Measurements from ENCODE around the gene CD276. TPM values are rescaled to one million over a fixed set of nuclear protein-coding genes. Genes with fewer than 3 reads are reported as not detected.

The CD276 gene
- total RNA-seq, 2 experiments from 2014 or later, result not detected

DNA sequence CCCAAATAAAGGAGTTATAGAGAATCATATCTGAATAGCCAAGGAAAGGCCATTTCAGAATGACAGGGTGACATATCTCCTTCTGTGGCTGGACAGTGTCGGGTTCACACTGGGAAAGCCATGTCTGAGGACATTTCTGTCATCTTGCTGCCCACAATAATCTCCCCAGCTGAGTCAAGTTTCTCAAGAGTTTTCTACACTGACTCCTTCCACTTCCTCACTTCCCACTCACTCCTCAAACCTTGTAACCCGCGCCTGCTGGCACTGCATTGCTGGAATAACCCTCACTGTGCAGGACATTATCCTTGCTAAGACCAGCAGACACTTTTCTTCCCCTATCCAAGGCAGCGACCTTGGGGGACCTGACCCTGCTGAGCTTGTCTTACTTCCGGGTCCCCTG is 74.3 kb downstream of the CD276 start:
- ATAC-seq (ENCODE audit: poor library complexity) (no peak), DNase-seq (no peak)
- Mint-ChIP-seq H3K27ac (no peak overlapping the region), H3K4me3 (no peak overlapping the region), H3K27me3 (peaks cover 20% of the 10 kb centered on the region), H3K9me3 (no peaks in the 10 kb centered on the region), H3K4me1 (ENCODE audit: low read depth) (no peaks in the 10 kb centered on the region), H3K36me3 (ENCODE audit: low read depth) (no peaks in the 10 kb centered on the region)
- CTCF ChIA-PET, result no interaction called here
- Histone ChIP-seq H3K36me3 (ENCODE audit: insufficient read depth, low read length) (no peaks in the 10 kb centered on the region), H3K4me3 (ENCODE audit: low read length) (no peak overlapping the region), H3K27me3 (ENCODE audit: control insufficient read depth in 1 of 2, insufficient read depth in 2 of 2, low read length in 2 of 2) (peaks cover 18 to 40% of the 10 kb centered on the region in 2 experiments), H3K27ac (ENCODE audit: low read depth in 1 of 2, low read length in 2 of 2) (no peak overlapping the region), H3K4me1 (ENCODE audit: insufficient read depth, low read length) (no peaks in the 10 kb centered on the region), H3K9me3 (ENCODE audit: control insufficient read depth in 1 of 2, insufficient read depth in 1 of 2, low read length in 2 of 2) (no peaks in the 10 kb centered on the region)
- intact Hi-C loops (cut with DNase I, micrococcal nuclease), result no loop called here
- TF ChIP-seq, protein P1, sequence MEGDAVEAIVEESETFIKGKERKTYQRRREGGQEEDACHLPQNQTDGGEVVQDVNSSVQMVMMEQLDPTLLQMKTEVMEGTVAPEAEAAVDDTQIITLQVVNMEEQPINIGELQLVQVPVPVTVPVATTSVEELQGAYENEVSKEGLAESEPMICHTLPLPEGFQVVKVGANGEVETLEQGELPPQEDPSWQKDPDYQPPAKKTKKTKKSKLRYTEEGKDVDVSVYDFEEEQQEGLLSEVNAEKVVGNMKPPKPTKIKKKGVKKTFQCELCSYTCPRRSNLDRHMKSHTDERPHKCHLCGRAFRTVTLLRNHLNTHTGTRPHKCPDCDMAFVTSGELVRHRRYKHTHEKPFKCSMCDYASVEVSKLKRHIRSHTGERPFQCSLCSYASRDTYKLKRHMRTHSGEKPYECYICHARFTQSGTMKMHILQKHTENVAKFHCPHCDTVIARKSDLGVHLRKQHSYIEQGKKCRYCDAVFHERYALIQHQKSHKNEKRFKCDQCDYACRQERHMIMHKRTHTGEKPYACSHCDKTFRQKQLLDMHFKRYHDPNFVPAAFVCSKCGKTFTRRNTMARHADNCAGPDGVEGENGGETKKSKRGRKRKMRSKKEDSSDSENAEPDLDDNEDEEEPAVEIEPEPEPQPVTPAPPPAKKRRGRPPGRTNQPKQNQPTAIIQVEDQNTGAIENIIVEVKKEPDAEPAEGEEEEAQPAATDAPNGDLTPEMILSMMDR (IDR thresholded peaks at IDR 0.05), result no peak
- POLR2A ChIA-PET, result no interaction called here

DNA sequence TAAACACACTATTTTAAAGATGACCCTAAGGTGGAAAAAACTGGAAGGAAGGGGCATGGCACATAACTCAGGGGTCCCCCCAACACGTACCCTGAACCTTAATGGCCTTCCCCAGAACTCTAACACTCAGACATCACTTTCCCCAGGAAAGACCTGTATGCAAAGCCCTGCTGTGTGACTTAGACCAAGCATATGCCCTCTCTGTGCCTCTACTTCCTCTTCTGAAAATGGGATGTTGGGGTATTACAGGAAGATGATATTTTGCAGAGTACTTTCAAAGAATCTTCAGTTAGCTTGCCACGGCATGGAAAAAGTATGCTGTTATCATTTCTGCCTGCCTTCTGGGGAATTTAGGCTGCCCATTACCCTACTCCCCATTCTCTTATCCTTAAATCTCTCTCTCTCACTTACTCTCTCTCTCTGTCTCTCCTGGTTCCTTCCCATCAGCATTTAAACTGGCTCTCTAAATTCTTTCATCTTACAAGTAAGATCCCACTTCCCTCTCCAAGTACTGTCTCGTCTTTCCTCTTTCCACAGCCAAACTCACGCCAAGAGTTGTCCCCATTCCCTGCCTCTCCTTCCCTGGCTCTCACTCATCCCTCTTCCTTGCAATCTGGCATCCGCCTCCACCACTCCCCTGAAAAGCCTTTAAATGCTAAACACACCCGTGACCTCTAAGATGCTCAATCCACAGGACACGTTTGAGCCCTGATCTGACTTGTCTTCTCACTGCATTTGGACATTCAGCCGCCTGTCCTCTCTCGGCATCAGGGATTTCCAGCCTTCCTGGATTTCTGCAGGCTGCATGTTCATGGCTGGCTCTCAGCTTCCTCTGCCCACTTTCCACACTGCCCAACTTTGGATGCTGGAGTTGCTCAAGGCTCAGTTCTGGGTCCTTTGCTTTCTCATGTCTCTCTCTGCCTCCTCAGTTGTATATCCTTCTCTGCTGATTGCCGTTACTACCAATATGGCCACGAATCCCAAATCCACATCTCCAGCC is 76.4 kb downstream of the CD276 start:
- H3K9me3 Mint-ChIP-seq, result no peaks in the 10 kb centered on the region
- DNase-seq, result no peak

DNA sequence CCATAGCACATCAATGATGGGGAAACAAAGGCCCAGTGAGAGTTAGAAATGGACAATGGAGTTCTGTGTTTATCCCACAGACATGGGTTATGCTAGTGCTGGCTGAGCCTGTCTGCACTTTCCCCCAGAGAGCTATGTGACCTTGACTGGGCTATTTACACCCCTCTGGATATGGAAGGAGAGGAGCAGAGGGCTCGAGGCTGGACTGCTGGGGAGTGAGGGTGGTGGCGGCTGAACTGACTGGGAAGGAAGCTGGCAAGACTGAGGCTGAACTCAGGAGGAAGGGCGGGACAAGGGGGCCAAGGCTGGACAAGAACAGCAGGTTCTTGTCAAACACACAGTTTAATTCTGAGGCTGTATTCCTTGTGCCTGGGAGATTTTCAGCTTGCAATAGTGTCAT is 79.7 kb downstream of the CD276 start:
- DNase-seq (no peak), ATAC-seq (ENCODE audit: poor library complexity) (no peak)
- H3K4me3 Mint-ChIP-seq, result no peak overlapping the region
- H3K27me3 ChIP-seq (ENCODE audit: control insufficient read depth in 1 of 2, insufficient read depth in 2 of 2, low read length in 2 of 2), result peaks cover 11 to 18% of the 10 kb centered on the region in 2 experiments
- H3K27ac Mint-ChIP-seq, result no peak overlapping the region
- H3K9me3 Mint-ChIP-seq, result no peaks in the 10 kb centered on the region
- ChIA-PET CTCF (no interaction called here), POLR2A (no interaction called here)
- no peaks in the 10 kb centered on the region for H3K36me3 Mint-ChIP-seq (ENCODE audit: low read depth)
- no peaks in the 10 kb centered on the region for H3K36me3 ChIP-seq (ENCODE audit: insufficient read depth, low read length)
- H3K4me1 ChIP-seq (ENCODE audit: insufficient read depth, low read length), result no peaks in the 10 kb centered on the region
- TF ChIP-seq, protein P1 (IDR thresholded peaks at IDR 0.05), result no peak
- H3K27ac ChIP-seq (ENCODE audit: low read depth in 1 of 2, low read length in 2 of 2), result no peak overlapping the region
- peaks cover 32% of the 10 kb centered on the region for H3K27me3 Mint-ChIP-seq
- no peaks in the 10 kb centered on the region for H3K9me3 ChIP-seq (ENCODE audit: control insufficient read depth in 1 of 2, insufficient read depth in 1 of 2, low read length in 2 of 2)
- H3K4me3 ChIP-seq (ENCODE audit: low read length), result no peak overlapping the region
- H3K4me1 Mint-ChIP-seq (ENCODE audit: low read depth), result no peaks in the 10 kb centered on the region
- intact Hi-C loops (cut with DNase I, micrococcal nuclease), result no loop called here

More for the DNA sequence above, 76.4 kb downstream of the CD276 start:
- no peaks in the 10 kb centered on the region for H3K4me1 ChIP-seq (ENCODE audit: insufficient read depth, low read length)
- no peaks in the 10 kb centered on the region for H3K36me3 ChIP-seq (ENCODE audit: insufficient read depth, low read length)
- Mint-ChIP-seq H3K4me1 (ENCODE audit: low read depth) (no peaks in the 10 kb centered on the region), H3K27me3 (peaks cover 19% of the 10 kb centered on the region), H3K27ac (no peak overlapping the region), H3K4me3 (no peak overlapping the region), H3K36me3 (ENCODE audit: low read depth) (no peaks in the 10 kb centered on the region)
- intact Hi-C loops (cut with DNase I, micrococcal nuclease), result no loop called here
- H3K27ac ChIP-seq (ENCODE audit: low read depth in 1 of 2, low read length in 2 of 2), result no peak overlapping the region
- no peaks in the 10 kb centered on the region for H3K9me3 ChIP-seq (ENCODE audit: control insufficient read depth in 1 of 2, insufficient read depth in 1 of 2, low read length in 2 of 2)
- H3K4me3 ChIP-seq (ENCODE audit: low read length), result no peak overlapping the region
- TF ChIP-seq, protein P1 (IDR thresholded peaks at IDR 0.05), result no peak
- CTCF ChIA-PET, result no interaction called here
- POLR2A ChIA-PET, result no interaction called here
- H3K27me3 ChIP-seq (ENCODE audit: control insufficient read depth in 1 of 2, insufficient read depth in 2 of 2, low read length in 2 of 2), result peaks cover 10 to 28% of the 10 kb centered on the region in 2 experiments
- no peak for ATAC-seq (ENCODE audit: poor library complexity)

Other genes with a start within 250 kb of the CD276 start
- gene REC114, start 241.2 kb upstream of the CD276 start, total RNA-seq, result not detected
- gene NPTN, start 51.0 kb upstream of the CD276 start, total RNA-seq, result 10 to 100 TPM in 1 of 2 experiments, 1 to 10 TPM in 1; 9.3 to 13.5 TPM
- gene INSYN1, start 69.0 kb downstream of the CD276 start, total RNA-seq, result not detected
- not detected for gene TBC1D21, start 189.2 kb downstream of the CD276 start, total RNA-seq
- 1 to 10 TPM; 3.0 to 3.5 TPM for gene LOXL1, start 242.1 kb downstream of the CD276 start, total RNA-seq

All from CD4-positive, alpha-beta T cell (primary cell).